ENCODE results near the gene IREB2. TPM values are rescaled to one million over a fixed set of nuclear protein-coding genes. Genes with fewer than 3 reads are reported as not detected.
"Not testable (repeated sequence)": the region's sequence is repeated elsewhere in the genome, so short reads cannot be mapped to it uniquely, and the experiment has no call there.

IREB2 gene
- total RNA-seq, 1 donor from 2014 or later, result 23.5 TPM

DNA sequence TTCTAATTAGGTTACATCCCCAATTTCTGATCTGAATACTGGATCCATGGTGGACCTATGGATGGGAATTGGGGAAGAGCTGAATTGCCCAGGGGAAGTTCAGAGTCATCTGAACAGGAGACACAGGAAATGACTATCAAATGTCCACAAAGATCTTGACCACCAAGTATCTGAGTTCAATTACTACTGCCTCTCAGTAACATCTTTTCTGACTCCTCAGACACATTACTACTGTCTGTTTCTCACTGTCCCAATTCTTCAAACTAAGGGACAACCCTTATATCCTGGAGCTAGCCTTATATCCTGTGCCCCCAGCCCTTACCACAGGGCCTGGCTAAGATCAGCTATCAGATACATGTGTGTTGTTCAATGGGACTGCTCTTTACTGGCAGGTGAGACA is 10.1 kb upstream of the IREB2 start:
- H3K4me3 ChIP-seq (ENCODE audit: low read depth, low read length), result no peak overlapping the region
- TF ChIP-seq, protein P1, sequence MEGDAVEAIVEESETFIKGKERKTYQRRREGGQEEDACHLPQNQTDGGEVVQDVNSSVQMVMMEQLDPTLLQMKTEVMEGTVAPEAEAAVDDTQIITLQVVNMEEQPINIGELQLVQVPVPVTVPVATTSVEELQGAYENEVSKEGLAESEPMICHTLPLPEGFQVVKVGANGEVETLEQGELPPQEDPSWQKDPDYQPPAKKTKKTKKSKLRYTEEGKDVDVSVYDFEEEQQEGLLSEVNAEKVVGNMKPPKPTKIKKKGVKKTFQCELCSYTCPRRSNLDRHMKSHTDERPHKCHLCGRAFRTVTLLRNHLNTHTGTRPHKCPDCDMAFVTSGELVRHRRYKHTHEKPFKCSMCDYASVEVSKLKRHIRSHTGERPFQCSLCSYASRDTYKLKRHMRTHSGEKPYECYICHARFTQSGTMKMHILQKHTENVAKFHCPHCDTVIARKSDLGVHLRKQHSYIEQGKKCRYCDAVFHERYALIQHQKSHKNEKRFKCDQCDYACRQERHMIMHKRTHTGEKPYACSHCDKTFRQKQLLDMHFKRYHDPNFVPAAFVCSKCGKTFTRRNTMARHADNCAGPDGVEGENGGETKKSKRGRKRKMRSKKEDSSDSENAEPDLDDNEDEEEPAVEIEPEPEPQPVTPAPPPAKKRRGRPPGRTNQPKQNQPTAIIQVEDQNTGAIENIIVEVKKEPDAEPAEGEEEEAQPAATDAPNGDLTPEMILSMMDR (IDR thresholded peaks at IDR 0.05; ENCODE audit: insufficient read depth, low read length, poor library complexity, severe bottlenecking), result no peak
- no peaks in the 10 kb centered on the region for H3K36me3 ChIP-seq (ENCODE audit: control insufficient read depth, insufficient read depth, low read length)
- no peak for DNase-seq (ENCODE audit: low read depth)
- H3K27me3 ChIP-seq (ENCODE audit: control insufficient read depth, insufficient read depth, low read length), result peaks cover 6% of the 10 kb centered on the region

DNA sequence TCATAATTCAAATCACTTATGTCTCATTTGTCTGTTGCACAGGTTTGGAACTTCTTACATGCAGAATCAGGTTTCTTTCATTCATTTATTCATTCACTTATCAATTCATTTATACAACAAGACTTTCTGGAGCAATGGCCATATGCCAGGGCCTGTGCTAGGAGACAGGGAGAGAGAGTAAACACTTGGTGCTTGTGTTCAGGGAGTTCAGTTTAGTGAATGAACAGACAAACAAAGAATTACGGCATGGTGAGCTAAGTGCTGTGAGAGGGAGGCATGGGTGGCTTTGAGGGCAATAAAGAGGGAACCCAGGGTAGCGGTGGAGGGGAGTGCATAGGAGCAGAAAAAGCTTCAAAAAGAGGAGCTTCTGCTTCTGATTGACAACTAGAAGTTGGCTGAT is 8.5 kb upstream of the IREB2 start:
- H3K27me3 ChIP-seq (ENCODE audit: control insufficient read depth, insufficient read depth, low read length), result peaks cover 3% of the 10 kb centered on the region
- TF ChIP-seq, protein P1 (IDR thresholded peaks at IDR 0.05; ENCODE audit: insufficient read depth, low read length, poor library complexity, severe bottlenecking), result no peak
- no peaks in the 10 kb centered on the region for H3K36me3 ChIP-seq (ENCODE audit: control insufficient read depth, insufficient read depth, low read length)
- DNase-seq (ENCODE audit: low read depth), result no peak
- H3K4me3 ChIP-seq (ENCODE audit: low read depth, low read length), result no peak overlapping the region

DNA sequence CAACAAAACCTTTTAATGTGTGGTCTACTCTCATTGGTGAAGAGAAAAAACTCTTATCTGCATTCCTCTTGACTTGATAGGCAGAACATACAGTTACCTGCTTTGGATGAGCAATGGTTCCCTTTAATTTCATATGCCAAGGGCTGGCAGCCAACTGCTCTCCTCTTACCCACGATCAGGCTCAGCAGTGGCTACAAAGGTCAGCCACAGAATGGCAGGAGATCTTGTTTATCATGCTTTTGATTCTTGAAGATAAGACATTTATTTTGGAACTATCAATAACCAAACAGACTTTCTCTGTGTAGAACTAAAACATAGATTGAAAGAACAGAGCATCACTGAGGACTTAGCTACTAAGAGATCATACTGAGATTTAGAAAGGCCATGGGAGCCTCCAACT is 6.1 kb upstream of the IREB2 start:
- TF ChIP-seq, protein P1 (IDR thresholded peaks at IDR 0.05; ENCODE audit: insufficient read depth, low read length, poor library complexity, severe bottlenecking), result no peak
- Histone ChIP-seq H3K36me3 (ENCODE audit: control insufficient read depth, insufficient read depth, low read length) (no peaks in the 10 kb centered on the region), H3K4me3 (ENCODE audit: low read depth, low read length) (no peak overlapping the region), H3K27me3 (ENCODE audit: control insufficient read depth, insufficient read depth, low read length) (no peaks in the 10 kb centered on the region)
- DNase-seq (ENCODE audit: low read depth), result no peak

DNA sequence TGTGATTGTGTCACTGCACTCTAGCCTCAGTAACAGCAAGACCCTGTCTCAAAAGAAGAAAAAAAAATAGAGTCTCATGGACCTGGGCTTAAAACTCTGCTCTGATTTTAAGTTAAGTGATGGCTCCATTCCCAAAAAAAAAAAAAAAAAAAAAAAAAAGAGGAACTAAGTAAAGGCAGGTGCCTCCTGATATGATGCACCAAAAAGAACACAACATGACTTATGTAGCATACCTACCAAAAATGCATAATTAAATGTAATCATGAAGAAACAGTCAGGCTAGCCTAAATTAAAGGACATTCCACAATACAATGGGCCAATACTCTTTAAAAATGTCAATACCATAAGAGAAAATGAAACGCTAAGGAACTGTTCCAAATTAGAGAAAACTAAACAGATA is 5.4 kb upstream of the IREB2 start:
- no peak overlapping the region for H3K4me3 ChIP-seq (ENCODE audit: low read depth, low read length)

DNA sequence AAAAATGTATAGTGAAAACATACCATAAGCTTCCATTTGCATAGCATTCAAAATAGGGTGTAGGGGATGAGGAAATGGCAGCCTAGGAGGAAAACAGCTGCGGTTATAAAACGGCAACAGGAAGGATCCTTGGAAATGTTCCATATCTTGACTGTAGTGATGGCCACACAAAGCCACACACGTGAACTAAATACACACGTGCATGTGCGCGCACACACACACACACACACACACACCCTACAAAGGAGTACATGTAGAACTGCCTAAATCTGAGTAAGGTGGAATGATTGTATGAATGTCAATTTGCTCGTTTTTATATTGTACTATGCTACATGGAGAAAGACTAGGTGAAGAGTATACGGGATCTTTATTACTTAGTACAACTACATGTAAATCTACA is 3.9 kb upstream of the IREB2 start:
- H3K27me3 ChIP-seq (ENCODE audit: control insufficient read depth, insufficient read depth, low read length), result no peaks in the 10 kb centered on the region
- DNase-seq (ENCODE audit: low read depth), result no peak
- H3K4me3 ChIP-seq (ENCODE audit: low read depth, low read length), result no peak overlapping the region
- H3K36me3 ChIP-seq (ENCODE audit: control insufficient read depth, insufficient read depth, low read length), result no peaks in the 10 kb centered on the region
- TF ChIP-seq, protein P1 (IDR thresholded peaks at IDR 0.05; ENCODE audit: insufficient read depth, low read length, poor library complexity, severe bottlenecking), result no peak

More for the DNA sequence above, 5.4 kb upstream of the IREB2 start:
- Histone ChIP-seq H3K36me3 (ENCODE audit: control insufficient read depth, insufficient read depth, low read length) (no peaks in the 10 kb centered on the region), H3K27me3 (ENCODE audit: control insufficient read depth, insufficient read depth, low read length) (no peaks in the 10 kb centered on the region)
- DNase-seq (ENCODE audit: low read depth), result no peak
- TF ChIP-seq, protein P1 (IDR thresholded peaks at IDR 0.05; ENCODE audit: insufficient read depth, low read length, poor library complexity, severe bottlenecking), result no peak

DNA sequence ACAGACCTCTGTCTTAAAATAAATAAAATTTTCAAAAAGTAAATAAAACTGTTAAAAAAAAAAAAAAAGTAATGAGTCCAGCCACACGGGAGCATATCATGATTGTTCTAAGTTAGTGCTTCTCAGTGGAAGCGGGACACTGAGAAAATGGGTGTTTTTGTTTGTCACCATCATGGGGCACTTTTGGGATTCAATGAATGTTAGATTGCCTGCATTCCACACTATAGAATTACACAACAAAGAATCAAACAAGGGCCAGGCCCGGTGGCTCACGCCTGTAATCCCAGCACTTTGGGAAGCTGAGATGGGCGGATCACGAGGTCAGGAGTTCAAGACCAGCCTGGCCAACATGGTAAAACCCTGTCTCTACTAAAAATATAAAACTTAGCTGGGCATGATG is 3.3 kb upstream of the IREB2 start:
- H3K27me3 ChIP-seq (ENCODE audit: control insufficient read depth, insufficient read depth, low read length); DNase-seq (ENCODE audit: low read depth); H3K4me3 ChIP-seq (ENCODE audit: low read depth, low read length); H3K36me3 ChIP-seq (ENCODE audit: control insufficient read depth, insufficient read depth, low read length): not testable (repeated sequence)

Measured in kidney epithelial cell (primary cell).